Liver (tissue), 3 donors: ENCODE measurements around the gene ZNF777.

Source experiments
- CTCF ChIP-seq: fragments of 150-350 bp; IDR thresholded peaks from 2 replicates; pipeline ENCODE4 v1.5.1; 2017; ENCODE audit warnings: improper control_type of control experiment, low read depth, low read length; ENCODE audit not compliant: missing input control
- FOXA2 ChIP-seq: IDR thresholded peaks from 2 replicates; pipeline ENCODE4 v1.6.1; 2016; ENCODE audit warnings: antibody characterized with exemption
- GABPA ChIP-seq, 2 donors: IDR thresholded peaks in 1 of 2; conservative IDR thresholded peaks in 1 of 2; 2 replicates each; pipeline ENCODE4 v1.6.1; 2016; ENCODE audit warnings: antibody characterized with exemption in 2 of 2, mild to moderate bottlenecking in 1 of 2, moderate library complexity in 1 of 2
- MAX ChIP-seq: IDR thresholded peaks from 2 replicates; pipeline ENCODE4 v1.6.1; 2016; ENCODE audit warnings: antibody characterized with exemption
- NR2F2 ChIP-seq: IDR thresholded peaks from 2 replicates; pipeline ENCODE4 v1.6.1; 2016; ENCODE audit warnings: antibody characterized with exemption
- RAD21 ChIP-seq, 2 donors: IDR thresholded peaks; 2 replicates each; pipeline ENCODE4 v1.6.1; 2016; ENCODE audit warnings: antibody characterized with exemption in 2 of 2, mild to moderate bottlenecking in 2 of 2
- SP1 ChIP-seq: IDR thresholded peaks from 2 replicates; pipeline ENCODE4 v1.6.1; 2018; ENCODE audit warnings: antibody characterized with exemption, mild to moderate bottlenecking
- TAF1 ChIP-seq: conservative IDR thresholded peaks from 2 replicates; pipeline ENCODE4 v1.6.1; 2016; ENCODE audit warnings: antibody characterized with exemption, mild to moderate bottlenecking
- YY1 ChIP-seq: IDR thresholded peaks from 2 replicates; pipeline ENCODE4 v1.6.1; 2016; ENCODE audit warnings: antibody characterized with exemption, mild to moderate bottlenecking
- TF ChIP-seq, protein P1 (sequence below): IDR thresholded peaks from 2 replicates; pipeline ENCODE4 v1.6.1; 2016; ENCODE audit warnings: antibody characterized with exemption
- donor health status: healthy.
- donor health status: healthy.

- TF ChIP-seq CTCF (no peak), YY1 (no peak), SP1 (no peak), TAF1 (no peak), GABPA (IDR thresholded peaks at IDR 0.05 in 1 of 2, conservative IDR thresholded peaks at IDR 0.05 in 1 of 2) (no peak), RAD21 (IDR thresholded peaks at IDR 0.05) (no peak), NR2F2 (no peak), MAX (no peak), FOXA2 (no peak)
- TF ChIP-seq, protein P1, sequence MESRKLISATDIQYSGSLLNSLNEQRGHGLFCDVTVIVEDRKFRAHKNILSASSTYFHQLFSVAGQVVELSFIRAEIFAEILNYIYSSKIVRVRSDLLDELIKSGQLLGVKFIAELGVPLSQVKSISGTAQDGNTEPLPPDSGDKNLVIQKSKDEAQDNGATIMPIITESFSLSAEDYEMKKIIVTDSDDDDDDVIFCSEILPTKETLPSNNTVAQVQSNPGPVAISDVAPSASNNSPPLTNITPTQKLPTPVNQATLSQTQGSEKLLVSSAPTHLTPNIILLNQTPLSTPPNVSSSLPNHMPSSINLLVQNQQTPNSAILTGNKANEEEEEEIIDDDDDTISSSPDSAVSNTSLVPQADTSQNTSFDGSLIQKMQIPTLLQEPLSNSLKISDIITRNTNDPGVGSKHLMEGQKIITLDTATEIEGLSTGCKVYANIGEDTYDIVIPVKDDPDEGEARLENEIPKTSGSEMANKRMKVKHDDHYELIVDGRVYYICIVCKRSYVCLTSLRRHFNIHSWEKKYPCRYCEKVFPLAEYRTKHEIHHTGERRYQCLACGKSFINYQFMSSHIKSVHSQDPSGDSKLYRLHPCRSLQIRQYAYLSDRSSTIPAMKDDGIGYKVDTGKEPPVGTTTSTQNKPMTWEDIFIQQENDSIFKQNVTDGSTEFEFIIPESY, result no peak
Measured at GRCh38 chr7:149471289-149471953, 10.6 kb upstream of the ZNF777 start.
